ENCODE data around the gene SLC30A5. TPM values are rescaled to one million over a fixed set of nuclear protein-coding genes. Genes with fewer than 3 reads are reported as not detected.

Gene SLC30A5
- total RNA-seq, 2 donors from 2014 or later, result 30.3 to 35.0 TPM

DNA sequence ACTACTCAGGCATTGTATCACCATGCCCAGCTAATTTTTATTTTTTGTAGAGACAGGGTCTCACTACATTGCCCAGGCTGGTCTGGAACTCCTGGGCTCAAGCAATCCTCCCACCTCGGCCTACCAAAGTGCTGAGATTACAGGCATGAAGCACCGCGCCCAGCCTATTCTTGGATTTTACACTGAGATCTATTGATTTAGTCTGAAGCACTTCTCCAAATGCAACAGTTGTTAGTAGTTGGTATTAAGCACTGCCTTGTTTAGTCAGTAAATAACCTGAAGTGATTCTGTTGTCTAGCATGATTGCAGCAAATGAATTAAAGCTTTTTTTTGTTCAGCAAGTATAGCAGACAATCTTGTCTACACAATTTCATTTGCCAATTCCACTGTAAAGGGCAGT is 64.2 kb downstream of the SLC30A5 start:
- Histone ChIP-seq H3K27me3 (no peaks in the 10 kb centered on the region), H3K27ac (no peak overlapping the region), H3K4me1 (no peaks in the 10 kb centered on the region), H3K9me3 (no peaks in the 10 kb centered on the region), H3K4me3 (no peak overlapping the region), H3K36me3 (replicated peaks in 1 of 2; ENCODE audit: insufficient read depth in 1 of 2, low read depth in 2 of 2) (no peaks in the 10 kb centered on the region)
- ATAC-seq (no peak), DNase-seq (no peak)
- intact Hi-C loops (cut with DNase I), result no loop called here
- 79 to 82% methylated on average over 3 of the region's 3 CpGs for WGBS, 2 donors
- TF ChIP-seq, protein P1, sequence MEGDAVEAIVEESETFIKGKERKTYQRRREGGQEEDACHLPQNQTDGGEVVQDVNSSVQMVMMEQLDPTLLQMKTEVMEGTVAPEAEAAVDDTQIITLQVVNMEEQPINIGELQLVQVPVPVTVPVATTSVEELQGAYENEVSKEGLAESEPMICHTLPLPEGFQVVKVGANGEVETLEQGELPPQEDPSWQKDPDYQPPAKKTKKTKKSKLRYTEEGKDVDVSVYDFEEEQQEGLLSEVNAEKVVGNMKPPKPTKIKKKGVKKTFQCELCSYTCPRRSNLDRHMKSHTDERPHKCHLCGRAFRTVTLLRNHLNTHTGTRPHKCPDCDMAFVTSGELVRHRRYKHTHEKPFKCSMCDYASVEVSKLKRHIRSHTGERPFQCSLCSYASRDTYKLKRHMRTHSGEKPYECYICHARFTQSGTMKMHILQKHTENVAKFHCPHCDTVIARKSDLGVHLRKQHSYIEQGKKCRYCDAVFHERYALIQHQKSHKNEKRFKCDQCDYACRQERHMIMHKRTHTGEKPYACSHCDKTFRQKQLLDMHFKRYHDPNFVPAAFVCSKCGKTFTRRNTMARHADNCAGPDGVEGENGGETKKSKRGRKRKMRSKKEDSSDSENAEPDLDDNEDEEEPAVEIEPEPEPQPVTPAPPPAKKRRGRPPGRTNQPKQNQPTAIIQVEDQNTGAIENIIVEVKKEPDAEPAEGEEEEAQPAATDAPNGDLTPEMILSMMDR (IDR thresholded peaks at IDR 0.05), result no peak
- TF ChIP-seq POLR2A (IDR thresholded peaks at IDR 0.05), result no peak

DNA sequence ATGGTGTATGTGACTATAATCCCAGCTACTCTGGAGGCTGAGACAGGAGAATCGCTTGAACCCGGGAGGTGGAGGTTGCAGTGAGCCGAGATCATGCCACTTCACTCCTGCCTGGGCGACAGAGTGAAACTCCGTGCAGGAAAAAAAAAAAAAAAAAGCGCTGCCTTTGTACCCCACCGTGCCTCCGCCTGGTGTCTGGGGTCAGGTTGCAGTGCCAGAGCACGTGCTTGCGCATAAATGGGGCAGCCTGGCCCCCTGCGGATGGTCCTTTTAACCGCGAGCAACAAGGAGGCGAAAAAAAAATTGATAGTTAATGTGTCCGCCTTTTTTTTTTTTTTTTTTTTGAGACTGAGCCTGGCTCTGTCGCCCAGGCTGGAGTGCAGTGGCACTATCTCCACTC is 66.8 kb downstream of the SLC30A5 start:
- Histone ChIP-seq H3K27ac (no peak overlapping the region), H3K27me3 (no peaks in the 10 kb centered on the region), H3K4me3 (no peak overlapping the region), H3K4me1 (no peaks in the 10 kb centered on the region), H3K9me3 (no peaks in the 10 kb centered on the region), H3K36me3 (replicated peaks in 1 of 2; ENCODE audit: insufficient read depth in 1 of 2, low read depth in 2 of 2) (no peaks in the 10 kb centered on the region)
- ATAC-seq (no peak), DNase-seq (no peak)
- intact Hi-C loops (cut with DNase I), result no loop called here
- no peak for TF ChIP-seq POLR2A (IDR thresholded peaks at IDR 0.05)
- TF ChIP-seq, protein P1 (IDR thresholded peaks at IDR 0.05), result no peak
- WGBS, 2 donors, result 88 to 91% methylated on average over 16 of the region's 16 CpGs

DNA sequence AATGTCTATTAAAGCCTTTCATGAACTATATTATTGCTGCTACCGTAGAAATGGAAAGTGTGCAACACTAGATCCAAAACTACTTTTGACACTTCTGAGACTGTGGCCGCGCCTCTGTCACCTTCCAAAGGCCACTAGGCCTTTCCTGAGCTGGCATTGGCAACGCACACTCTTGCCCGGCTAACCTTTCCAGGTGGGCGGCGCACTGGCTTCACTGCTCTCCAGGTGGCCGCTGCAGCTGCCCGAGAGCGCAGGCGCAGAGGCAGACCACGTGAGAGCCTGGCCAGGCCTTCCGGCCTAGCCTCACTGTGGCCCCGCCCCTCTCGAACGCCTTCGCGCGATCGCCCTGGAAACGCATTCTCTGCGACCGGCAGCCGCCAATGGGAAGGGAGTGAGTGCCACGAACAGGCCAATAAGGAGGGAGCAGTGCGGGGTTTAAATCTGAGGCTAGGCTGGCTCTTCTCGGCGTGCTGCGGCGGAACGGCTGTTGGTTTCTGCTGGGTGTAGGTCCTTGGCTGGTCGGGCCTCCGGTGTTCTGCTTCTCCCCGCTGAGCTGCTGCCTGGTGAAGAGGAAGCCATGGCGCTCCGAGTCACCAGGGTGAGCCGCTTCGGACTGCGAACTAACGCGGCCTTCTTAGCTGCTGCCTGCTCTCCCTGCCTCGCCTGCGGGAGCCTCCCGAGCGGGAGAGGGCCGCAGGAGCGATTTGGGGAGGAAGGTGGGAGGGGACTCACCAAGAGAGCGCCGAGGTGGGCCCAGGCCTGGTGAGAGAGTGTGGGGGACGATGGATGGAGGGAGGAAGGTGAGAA is 73.1 kb downstream of the SLC30A5 start, which contains the start of gene CCNB1:
TSS of gene CCNB1 (plus strand) at position 465 of the 807 bp plus-strand sequence. CDS start at position 578, 113 bp downstream.
- peak within 1 kb of the TSS in 3 of 4 donors; percentile 26 to 64 (median 60) for H3K27ac ChIP-seq
- H3K36me3 ChIP-seq (replicated peaks in 1 of 2; ENCODE audit: insufficient read depth in 1 of 2, low read depth in 2 of 2), result no peaks in the 10 kb centered on the region
- peak; percentile 100 for ATAC-seq
- no peaks in the 10 kb centered on the region for H3K9me3 ChIP-seq
- H3K4me3 ChIP-seq, result peak within 1 kb of the TSS; percentile 17 to 55
- H3K27me3 ChIP-seq, result no peaks in the 10 kb centered on the region
- peaks cover 15% of the 10 kb centered on the region for H3K4me1 ChIP-seq
- peak; percentile 98 to 99 (median 98) for DNase-seq
- intact Hi-C loops (cut with DNase I), result no loop called here
- 1 to 2% methylated on average over 30 to 50 of the region's 50 CpGs for WGBS, 2 donors
- peak in 2 of 3 donors; percentile 43 to 54 for TF ChIP-seq POLR2A (IDR thresholded peaks at IDR 0.05)
- TF ChIP-seq, protein P1 (IDR thresholded peaks at IDR 0.05), result peak in 2 of 7 experiments; percentile 15 to 43

DNA sequence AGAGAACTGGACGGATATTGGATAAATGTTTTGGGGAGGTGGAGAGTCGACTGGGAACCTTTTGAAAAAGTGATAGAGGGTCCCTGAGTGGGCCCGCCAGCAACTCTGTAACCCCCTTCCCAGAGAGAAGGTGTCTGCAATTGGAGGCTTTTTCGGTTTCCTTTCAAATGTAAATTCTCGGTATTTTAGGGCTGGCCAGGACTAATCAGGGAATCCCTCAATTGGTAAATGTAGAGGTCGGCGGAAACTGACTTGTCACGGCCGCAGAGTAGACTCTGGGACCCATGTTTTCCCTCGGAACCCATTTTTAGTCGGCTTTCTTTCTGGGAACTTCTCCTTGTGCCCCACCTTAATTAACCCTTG is 73.7 kb downstream of the SLC30A5 start:
- H3K4me3 ChIP-seq, result peak overlapping the region; percentile 17 to 55
- TF ChIP-seq, protein P1 (IDR thresholded peaks at IDR 0.05), result no peak
- no peak for TF ChIP-seq POLR2A (IDR thresholded peaks at IDR 0.05)
- WGBS, 2 donors, result 0 to 1% methylated on average over 11 of the region's 11 CpGs
- H3K9me3 ChIP-seq, result no peaks in the 10 kb centered on the region
- ATAC-seq (no peak), DNase-seq (no peak)
- intact Hi-C loops (cut with DNase I), result no loop called here
- H3K27me3 ChIP-seq, result no peaks in the 10 kb centered on the region
- peak overlapping the region in 3 of 4 donors; percentile 26 to 64 (median 48) for H3K27ac ChIP-seq
- peaks cover 15% of the 10 kb centered on the region for H3K4me1 ChIP-seq
- no peaks in the 10 kb centered on the region for H3K36me3 ChIP-seq (replicated peaks in 1 of 2; ENCODE audit: insufficient read depth in 1 of 2, low read depth in 2 of 2)
